ENCODE measurements around the gene XPO1. TPM values are rescaled to one million over a fixed set of nuclear protein-coding genes. Genes with fewer than 3 reads are reported as not detected.

Gene XPO1
- total RNA-seq, 1 experiment from 2014 or later, result 210 TPM

DNA sequence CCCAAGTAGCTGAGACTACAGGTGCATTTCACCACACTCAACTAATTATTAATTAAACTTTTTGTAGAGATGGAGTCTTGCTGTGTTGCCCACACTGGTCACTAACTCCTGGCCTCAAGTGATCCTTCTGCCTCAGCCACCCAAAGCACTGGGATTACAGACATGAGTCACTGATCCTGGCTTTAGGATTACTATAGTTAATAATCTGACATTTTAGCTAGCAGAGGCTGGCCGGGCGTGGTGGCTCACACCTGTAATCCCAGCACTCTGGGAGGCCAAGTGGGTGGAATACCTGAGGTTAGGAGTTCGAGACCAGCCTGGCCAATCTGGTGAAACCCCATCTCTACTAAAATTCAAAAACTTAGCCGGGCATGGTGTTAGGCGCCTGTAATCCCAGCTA, 106.8 kb downstream of the XPO1 start:
- no peak for DNase-seq (ENCODE audit: low read depth)

Other genes with a start within 250 kb of the XPO1 start
- gene USP34, start 67.3 kb downstream of the XPO1 start, total RNA-seq (2014; rRNA removed; shearing (Covaris generic)), result 36.7 and 60.7 TPM in 2 replicates